ENCODE data around the gene KYNU.

KYNU gene

DNA sequence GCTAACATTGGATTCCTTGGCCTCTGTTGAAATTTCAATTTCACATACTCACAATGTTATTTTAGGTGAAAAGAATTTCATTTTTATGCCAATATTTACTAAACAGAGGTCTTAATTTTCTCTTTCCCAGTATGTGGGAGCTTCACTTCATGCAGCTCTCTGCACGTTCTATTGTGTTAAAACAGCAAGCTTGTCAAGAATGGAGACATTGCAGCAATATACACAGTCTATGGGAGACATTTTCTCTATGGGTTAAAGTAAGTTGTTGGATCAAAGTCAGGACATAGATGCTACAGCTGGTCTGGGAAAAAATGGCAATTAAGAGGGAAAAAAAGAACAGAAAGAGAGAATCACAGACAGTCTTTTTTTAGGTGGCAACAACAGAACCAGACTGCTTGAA lies 181.4 kb downstream of the KYNU start:
- TF ChIP-seq POLR2AphosphoS5 (IDR thresholded peaks at IDR 0.05; ENCODE audit: low read depth, low read length) (no peak), FOXP2 (optimal IDR thresholded peaks at IDR 0.05; ENCODE audit: borderline replicate concordance, extremely low read depth, extremely low read length, insufficient read depth) (no peak), REST (IDR thresholded peaks at IDR 0.05; ENCODE audit: insufficient read depth in 1 of 2, low read depth in 2 of 2, low read length in 2 of 2) (no peak), TAF1 (IDR thresholded peaks at IDR 0.05; ENCODE audit: borderline replicate concordance, insufficient read depth, low read length) (no peak), SIN3A (IDR thresholded peaks at IDR 0.05; ENCODE audit: borderline replicate concordance, insufficient read depth, low read length) (no peak)

GRCh38 chr2:143063612-143064200 lies 186.2 kb downstream of the KYNU start:
- TF ChIP-seq POLR2AphosphoS5 (IDR thresholded peaks at IDR 0.05; ENCODE audit: low read depth, low read length) (no peak), REST (IDR thresholded peaks at IDR 0.05; ENCODE audit: insufficient read depth in 1 of 2, low read depth in 2 of 2, low read length in 2 of 2) (no peak), FOXP2 (optimal IDR thresholded peaks at IDR 0.05; ENCODE audit: borderline replicate concordance, extremely low read depth, extremely low read length, insufficient read depth) (no peak), TAF1 (IDR thresholded peaks at IDR 0.05; ENCODE audit: borderline replicate concordance, insufficient read depth, low read length) (no peak), SIN3A (IDR thresholded peaks at IDR 0.05; ENCODE audit: borderline replicate concordance, insufficient read depth, low read length) (no peak)

DNA sequence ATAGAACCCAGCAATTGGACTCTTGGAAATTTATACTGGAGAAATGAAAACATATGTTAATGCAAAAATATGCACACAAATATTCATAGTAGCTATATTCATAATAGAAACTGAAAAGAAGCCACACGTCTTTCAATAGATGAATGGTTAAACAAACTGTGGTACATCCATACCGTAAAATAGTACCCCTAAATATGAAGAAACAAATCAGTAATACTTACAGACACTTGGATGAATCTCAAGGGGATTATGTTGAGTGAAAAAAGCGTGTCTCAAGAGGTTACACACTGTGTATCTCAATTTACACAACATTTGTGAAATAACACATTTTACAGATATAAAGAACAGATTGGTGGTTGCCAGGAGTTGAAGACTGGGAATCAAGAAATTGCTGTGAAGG lies 190.6 kb downstream of the KYNU start:
- TF ChIP-seq TAF1 (IDR thresholded peaks at IDR 0.05; ENCODE audit: borderline replicate concordance, insufficient read depth, low read length) (no peak), POLR2AphosphoS5 (IDR thresholded peaks at IDR 0.05; ENCODE audit: low read depth, low read length) (no peak), REST (IDR thresholded peaks at IDR 0.05; ENCODE audit: insufficient read depth in 1 of 2, low read depth in 2 of 2, low read length in 2 of 2) (no peak), SIN3A (IDR thresholded peaks at IDR 0.05; ENCODE audit: borderline replicate concordance, insufficient read depth, low read length) (no peak), FOXP2 (optimal IDR thresholded peaks at IDR 0.05; ENCODE audit: borderline replicate concordance, extremely low read depth, extremely low read length, insufficient read depth) (no peak)

DNA sequence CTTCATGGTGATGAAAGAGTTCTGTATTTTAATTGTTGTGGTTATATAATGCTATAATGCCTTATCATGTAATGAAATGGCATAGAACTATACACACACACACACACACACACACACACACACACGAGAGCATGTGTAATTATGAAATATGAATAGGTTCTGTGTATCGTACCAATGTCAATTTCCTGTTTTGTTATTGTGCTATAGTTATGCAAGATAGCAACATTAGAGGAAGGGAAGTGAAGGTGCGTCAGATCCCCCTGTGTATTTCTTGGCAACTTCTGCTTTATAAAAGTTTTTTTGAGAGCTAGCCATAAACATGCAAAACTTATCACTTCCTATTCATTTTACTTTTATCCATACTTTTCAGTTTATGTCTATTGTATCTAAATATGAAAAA lies 191.0 kb downstream of the KYNU start:
- TF ChIP-seq REST (IDR thresholded peaks at IDR 0.05; ENCODE audit: insufficient read depth in 1 of 2, low read depth in 2 of 2, low read length in 2 of 2) (no peak), POLR2AphosphoS5 (IDR thresholded peaks at IDR 0.05; ENCODE audit: low read depth, low read length) (no peak), FOXP2 (optimal IDR thresholded peaks at IDR 0.05; ENCODE audit: borderline replicate concordance, extremely low read depth, extremely low read length, insufficient read depth) (no peak), TAF1 (IDR thresholded peaks at IDR 0.05; ENCODE audit: borderline replicate concordance, insufficient read depth, low read length) (no peak), SIN3A (IDR thresholded peaks at IDR 0.05; ENCODE audit: borderline replicate concordance, insufficient read depth, low read length) (no peak)

Measured in PFSK-1 (cell line).